NCI-H1417 treated with DMSO at 0.1 percent for 48 hours (cell line): ENCODE data around the gene JMJD6.
"Not testable (repeated sequence)": the region's sequence is repeated elsewhere in the genome, so short reads cannot be mapped to it uniquely, and the experiment has no call there.

ENCODE experiments used
- DNase-seq: peaks from one replicate; lab custom pipeline; 2025; lab: John Stamatoyannopoulos, UW

The JMJD6 gene

DNA sequence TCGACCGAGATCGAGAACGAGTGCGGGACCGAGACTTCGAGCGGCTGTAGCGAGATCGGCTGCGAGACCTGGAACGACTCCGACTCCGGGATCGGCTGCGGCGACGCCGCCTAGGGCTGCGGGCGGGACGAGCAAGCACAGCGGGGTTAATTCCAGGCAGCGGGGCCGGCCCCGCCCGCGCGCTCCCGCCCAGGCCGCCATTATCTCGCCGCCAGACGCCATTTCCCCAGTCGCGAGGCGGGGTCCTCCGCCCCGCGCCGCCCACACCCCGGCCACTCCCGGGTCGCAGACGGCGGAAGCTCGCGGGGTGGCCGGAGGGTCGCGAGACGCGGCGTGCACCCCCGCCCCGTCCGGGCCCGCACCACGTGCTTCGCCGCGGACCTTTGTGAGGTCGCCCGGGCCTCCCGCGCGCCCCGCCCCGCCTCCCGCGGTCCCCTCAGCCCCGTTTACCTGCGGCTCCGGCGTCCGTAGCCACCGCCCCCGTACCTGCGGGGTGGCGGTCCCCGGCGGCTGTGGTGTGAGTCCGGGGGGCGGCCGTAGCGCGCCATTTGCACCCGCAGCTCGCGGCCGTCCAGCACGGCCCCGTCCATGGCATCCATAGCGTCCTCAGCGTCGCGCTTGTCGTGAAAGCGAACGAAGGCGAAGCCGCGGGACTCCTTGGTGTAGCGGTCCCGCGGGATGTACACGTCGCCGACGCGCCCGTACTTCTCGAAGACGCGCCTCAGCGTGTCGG is 10.1 kb upstream of the JMJD6 start:
- no peak for DNase-seq

- DNase-seq: no peak
Measured at GRCh38 chr17:76735586-76736348, 9.4 kb upstream of the JMJD6 start.

DNA sequence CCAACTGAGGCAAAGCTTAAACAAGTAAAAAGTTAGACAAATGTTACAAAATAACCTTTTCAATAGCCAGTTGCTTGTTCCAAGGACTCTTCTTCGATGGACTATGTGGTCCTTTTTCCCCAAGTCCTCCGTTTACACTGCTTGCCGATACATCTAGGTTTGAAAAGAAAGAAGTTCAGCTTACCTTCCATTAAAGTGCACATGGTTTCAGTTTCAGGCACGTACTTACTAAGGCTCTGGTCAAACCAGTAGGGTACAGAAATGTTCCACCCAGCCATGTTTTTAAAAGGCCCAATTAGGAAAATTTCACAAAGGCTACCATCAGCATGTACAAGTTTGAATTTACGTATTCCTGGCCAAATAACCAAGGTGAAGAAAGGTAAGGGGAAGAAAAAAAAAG is 8.6 kb upstream of the JMJD6 start:
- DNase-seq: no peak

- DNase-seq: no peak
Measured at GRCh38 chr17:76734080-76734840, 7.9 kb upstream of the JMJD6 start.

DNA sequence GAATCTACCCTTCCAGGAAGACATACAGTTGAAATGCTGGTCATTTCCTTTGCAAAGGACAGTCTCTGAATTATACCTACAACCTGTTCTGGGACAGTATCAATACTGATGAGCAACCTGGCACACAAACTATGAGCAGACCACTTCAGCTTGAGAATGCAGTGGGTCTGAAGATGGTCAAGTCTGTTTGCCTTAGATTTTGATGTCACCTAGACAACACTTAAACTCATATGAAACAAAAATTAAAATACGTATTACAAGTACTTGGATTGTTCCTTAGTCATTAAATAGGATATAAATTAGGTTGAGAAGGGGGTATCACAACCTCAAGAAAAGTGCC is 7.2 kb upstream of the JMJD6 start:
- DNase-seq: no peak

DNA sequence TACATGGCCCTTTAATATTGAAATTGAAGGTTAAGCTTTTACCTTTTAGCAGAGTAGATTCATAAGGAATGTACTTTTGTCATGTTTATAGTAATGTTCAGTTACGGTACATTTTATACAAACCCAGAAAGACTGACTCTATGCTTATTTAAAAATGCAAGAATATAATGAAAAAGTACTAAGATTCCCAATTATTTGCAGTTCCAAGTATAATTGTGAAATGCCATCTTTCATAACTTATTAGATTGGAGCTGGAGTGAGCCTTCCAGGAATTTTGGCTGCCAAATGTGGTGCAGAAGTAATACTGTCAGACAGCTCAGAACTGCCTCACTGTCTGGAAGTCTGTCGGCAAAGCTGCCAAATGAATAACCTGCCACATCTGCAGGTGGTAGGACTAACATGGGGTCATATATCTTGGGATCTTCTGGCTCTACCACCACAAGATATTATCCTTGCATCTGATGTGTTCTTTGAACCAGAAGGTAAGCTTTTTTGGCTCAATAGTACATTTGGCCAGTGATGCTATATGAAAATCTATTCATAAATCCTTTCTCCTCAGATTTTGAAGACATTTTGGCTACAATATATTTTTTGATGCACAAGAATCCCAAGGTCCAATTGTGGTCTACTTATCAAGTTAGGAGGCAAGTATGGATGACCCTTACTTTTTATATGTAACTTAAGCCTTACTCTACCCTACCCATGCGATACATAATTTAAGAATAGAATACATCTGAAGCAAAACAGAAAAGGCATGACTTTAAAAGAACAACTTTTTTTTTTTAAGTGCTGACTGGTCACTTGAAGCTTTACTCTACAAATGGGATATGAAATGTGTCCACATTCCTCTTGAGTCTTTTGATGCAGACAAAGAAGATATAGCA is 6.6 kb upstream of the JMJD6 start:
- no peak for DNase-seq

- not testable (repeated sequence) for DNase-seq
Measured at GRCh38 chr17:76731800-76732733, 5.7 kb upstream of the JMJD6 start.

GRCh38 chr17:76727745-76728456 is 1.5 kb upstream of the JMJD6 start:
- DNase-seq: no peak

DNA sequence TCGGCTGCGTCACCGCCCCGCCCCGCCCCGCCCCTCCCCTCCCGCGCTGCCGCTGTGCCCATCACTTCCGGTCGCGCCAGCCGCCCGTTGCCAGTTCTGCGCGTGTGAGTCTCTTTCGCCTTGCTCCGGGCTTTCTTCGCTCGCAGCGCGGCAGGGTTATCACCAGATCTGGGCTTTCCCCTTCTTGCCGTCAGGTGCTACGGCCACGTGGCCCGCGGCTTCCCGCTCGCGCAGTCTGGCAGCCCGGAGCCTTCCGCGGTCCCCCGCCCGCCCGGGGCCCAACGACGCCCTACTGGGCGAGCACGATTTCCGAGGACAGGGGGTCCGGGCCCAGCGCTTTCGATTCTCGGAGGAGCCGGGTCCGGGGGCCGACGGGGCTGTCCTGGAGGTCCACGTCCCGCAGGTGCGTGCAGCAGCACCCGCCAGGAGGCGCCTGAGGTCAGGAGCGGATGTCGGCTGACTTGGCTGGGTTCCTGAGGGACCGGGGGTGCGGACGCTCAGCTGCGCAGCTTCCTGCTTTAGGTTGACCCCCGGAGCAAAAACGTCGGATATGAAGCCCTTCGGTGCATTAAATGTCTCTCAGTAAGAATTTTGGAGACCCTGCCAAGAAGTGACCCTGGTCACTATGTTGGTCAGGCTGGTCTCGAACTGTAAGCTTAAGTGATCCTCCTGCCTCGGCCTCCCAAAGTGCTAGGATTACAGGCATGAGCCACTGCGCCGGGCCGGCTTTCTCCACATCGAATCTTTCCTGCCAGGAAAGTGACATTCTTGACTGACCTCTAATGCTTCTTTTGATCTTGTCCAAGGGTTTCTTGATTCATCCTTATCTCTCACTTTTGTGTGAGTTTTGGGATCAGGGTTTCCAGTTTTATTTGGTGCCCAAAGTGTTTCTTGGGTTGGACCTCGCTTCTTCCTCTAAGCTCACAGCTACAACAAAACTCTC is 641 bp upstream of the JMJD6 start, which contains the start of gene METTL23:
Gene METTL23, plus strand, starts transcription at position 64 of the 943 bp plus-strand sequence. CDS start 2,872 bp downstream, outside the sequence.
- no peak for DNase-seq

DNA sequence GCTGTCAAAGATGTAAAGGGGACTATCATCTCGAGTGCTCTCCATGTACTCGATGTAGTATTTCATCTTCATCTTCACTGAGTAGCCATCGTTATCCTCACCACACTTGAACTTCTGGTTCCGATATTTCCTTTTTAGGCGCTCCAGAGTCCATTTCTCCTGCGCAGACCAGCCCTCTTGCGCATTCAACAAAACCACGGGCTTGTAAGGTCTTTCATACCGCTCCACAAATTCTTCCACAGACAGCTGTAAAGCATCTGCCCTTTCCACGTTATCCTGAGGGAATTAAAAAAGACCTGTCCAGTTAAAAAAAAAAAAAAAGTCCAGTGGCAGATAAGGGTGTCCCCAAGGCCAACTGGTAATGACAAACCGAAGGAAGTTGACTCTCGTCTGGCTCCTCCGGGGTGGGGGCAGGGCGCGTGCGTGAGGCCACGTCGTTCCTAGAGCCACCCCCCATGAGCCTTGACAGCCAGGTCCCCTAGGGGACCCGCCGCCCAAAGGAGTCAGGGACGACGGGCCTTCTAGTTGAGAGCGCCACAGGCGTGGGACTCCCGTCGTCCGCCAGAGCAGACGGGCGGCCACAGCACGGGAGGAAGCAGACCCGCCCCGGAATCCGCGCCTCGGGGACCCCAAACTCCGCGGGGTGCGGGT is 701 bp downstream of the JMJD6 start:
- DNase-seq: no peak

DNA sequence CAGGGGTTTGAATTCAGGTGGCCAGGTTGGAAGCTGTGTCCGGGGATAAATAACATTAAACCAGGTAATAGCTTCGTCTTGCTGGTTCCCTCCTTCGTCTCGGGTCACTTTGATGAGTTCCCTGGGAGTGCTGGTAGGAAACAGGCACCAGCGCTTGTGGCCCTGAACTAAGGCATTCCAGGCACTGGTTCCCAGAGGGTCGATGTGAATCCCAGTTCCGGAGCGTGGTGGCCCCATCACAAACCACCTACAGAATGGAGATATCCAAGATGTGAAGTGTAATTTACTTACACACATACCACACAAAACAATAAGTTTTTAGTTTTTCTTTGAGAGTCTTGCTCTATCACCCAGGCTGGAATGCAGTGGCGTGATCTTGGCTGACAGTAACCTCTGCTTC is 2.6 kb downstream of the JMJD6 start:
- DNase-seq: no peak

- DNase-seq: not testable (repeated sequence)
Measured at GRCh38 chr17:76722977-76723376, 3.4 kb downstream of the JMJD6 start.

DNA sequence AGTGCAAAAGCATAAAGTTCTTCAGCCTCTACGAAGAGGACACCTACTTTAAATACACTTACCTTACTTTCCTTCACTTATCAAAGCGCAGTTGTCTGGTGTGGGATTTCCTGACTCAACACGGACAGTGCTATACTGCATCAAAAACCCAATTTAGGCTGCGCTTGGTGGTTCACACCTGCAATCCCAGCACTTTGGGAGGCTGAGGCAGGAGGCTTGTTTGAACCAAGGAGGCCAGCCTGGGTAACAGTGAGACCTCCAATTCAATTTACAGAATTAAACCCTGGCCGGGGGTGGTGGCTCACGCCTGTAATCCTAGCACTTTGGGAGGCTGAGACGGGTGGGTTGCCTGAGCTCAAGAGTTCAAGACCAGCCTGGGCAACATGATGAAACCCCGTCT is 4.1 kb downstream of the JMJD6 start:
- DNase-seq: no peak

GRCh38 chr17:76721463-76721862 is 4.9 kb downstream of the JMJD6 start:
- no peak for DNase-seq

DNA sequence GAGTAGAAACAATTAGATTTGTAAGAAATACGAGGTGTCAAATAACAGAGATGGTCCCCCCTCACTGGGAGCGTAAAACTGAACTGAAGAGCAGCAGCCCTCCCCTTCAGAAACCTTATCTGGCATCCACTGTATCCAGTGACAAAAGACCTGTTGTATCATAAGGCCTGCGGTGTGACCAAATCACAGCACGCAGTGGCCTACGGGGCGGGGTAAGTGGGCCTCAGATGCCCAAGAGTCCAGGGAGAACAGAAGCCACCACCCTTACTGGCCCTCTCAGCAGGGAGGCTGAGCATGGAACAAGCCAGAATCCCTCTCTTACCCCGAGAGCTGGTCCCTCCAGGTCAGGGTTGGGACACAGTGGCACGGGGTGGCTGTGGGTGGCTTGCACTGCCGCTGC is 5.5 kb downstream of the JMJD6 start:
- no peak for DNase-seq

DNA sequence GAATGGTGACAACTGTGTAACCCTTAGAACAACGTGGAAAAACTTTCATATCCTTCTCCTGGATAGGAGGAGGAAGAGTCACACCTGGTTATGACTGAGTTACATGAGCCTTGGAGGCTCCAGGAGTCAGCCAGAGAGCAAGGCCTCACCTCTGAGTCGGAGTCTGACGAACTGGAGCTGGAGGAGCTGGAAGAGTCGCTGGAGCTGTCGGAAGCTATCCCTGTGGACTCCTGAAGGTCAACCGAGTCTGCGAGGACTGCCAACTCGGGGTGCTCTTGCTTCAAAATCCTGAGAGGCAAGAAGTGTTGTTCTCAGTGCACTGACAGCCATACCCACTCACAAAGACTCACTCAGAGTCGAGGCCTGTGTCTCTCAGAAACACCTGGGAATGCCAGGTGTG is 6.2 kb downstream of the JMJD6 start:
- DNase-seq: no peak

DNA sequence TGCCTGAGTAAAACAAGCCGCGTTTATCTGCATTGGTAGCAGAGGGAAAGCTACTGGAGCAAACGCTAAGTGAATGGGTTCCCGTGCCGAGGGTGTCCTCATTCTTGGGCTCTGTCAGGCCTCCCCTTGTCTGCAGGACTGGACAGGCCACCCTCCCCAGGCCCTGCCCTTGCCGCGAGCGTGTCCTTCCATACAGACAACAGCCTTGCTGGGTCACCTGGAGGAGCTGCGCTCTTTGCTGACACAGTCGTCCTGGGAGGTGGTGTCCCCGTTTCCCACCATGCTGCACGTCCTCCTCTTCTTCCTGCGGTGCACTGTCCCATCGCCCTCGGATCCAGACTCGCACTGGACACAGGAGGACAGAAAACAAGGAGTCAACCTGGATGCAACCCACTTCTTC is 7.9 kb downstream of the JMJD6 start:
- no peak for DNase-seq

GRCh38 chr17:76716839-76717215 is 9.6 kb downstream of the JMJD6 start:
- no peak for DNase-seq
